Mammary epithelial cell (primary cell): ENCODE data around the gene ARRDC5.
"Not testable (repeated sequence)": the region's sequence is repeated elsewhere in the genome, so short reads cannot be mapped to it uniquely, and the experiment has no call there.

ENCODE experiments used
- CTCF ChIP-seq, 2 donors: IDR thresholded peaks in 1 of 2; conservative IDR thresholded peaks in 1 of 2; 2 replicates each; pipeline ENCODE4 v1.5.1; 2011 to 2012; ENCODE audit warnings: inconsistent platforms in 2 of 2, low read length in 2 of 2, mild to moderate bottlenecking in 2 of 2, control low read depth in 1 of 2, low read depth in 1 of 2; ENCODE audit not compliant: insufficient read depth in 1 of 2; ENCODE audit errors: extremely low read depth in 1 of 2
- EZH2 ChIP-seq: IDR thresholded peaks from 2 replicates; pipeline ENCODE4 v1.6.1; 2012; ENCODE audit warnings: low read length, inconsistent platforms, borderline replicate concordance

GRCh38 chr19:4900879-4901278, 1.8 kb downstream of the ARRDC5 start:
- TF ChIP-seq EZH2; CTCF (conservative IDR thresholded peaks at IDR 0.05 in 1 of 2, IDR thresholded peaks at IDR 0.05 in 1 of 2; ENCODE audit: extremely low read depth in 1 of 2, insufficient read depth in 1 of 2, low read depth in 1 of 2, low read length in 2 of 2): not testable (repeated sequence)
